ENCODE results near the gene DGCR8. TPM values are rescaled to one million over a fixed set of nuclear protein-coding genes. Genes with fewer than 3 reads are reported as not detected.

The DGCR8 gene
- total RNA-seq, 2 experiments from 2014 or later = 17.8 to 18.5 TPM

DNA sequence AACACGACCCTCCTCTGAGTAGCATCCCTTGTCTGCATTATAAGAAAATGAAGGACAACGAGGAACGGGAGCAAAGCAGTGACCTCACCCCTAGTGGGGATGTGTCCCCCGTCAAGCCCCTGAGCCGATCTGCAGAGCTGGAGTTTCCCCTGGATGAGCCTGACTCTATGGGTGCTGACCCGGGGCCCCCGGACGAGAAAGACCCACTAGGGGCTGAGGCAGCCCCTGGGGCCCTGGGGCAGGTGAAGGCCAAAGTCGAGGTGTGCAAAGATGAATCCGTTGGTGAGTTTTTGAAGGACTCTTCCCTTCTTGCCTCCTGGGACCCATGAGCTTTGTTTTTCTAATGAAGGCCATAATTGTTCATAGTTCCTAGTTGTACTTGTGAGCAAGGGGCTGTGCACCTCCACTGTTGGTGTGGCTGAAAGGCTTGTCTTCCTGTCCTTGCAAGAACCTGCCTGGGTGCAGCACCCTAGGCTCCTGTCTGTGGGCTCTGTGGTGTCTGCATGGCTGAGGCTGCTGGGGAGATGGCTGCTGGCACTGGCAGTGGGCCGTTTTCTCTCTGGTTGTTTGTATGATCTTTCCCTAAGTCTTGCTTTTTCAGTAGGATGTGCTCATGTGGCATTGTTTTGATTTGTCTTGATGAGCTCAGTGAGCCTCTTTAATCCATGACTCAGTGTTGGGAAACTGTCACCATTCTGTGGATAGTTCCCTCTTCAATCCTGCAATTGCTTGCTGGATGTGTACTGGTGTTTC is 10.1 kb downstream of the DGCR8 start:
- TF ChIP-seq, protein P1, sequence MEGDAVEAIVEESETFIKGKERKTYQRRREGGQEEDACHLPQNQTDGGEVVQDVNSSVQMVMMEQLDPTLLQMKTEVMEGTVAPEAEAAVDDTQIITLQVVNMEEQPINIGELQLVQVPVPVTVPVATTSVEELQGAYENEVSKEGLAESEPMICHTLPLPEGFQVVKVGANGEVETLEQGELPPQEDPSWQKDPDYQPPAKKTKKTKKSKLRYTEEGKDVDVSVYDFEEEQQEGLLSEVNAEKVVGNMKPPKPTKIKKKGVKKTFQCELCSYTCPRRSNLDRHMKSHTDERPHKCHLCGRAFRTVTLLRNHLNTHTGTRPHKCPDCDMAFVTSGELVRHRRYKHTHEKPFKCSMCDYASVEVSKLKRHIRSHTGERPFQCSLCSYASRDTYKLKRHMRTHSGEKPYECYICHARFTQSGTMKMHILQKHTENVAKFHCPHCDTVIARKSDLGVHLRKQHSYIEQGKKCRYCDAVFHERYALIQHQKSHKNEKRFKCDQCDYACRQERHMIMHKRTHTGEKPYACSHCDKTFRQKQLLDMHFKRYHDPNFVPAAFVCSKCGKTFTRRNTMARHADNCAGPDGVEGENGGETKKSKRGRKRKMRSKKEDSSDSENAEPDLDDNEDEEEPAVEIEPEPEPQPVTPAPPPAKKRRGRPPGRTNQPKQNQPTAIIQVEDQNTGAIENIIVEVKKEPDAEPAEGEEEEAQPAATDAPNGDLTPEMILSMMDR (IDR thresholded peaks at IDR 0.05) = no peak
- Histone ChIP-seq H3K27me3 (ENCODE audit: control insufficient read depth in 1 of 2, insufficient read depth in 2 of 2, low read length in 2 of 2) (no peaks in the 10 kb centered on the region), H3K9me3 (ENCODE audit: control insufficient read depth in 1 of 2, insufficient read depth in 1 of 2, low read length in 2 of 2) (no peaks in the 10 kb centered on the region), H3K4me1 (ENCODE audit: insufficient read depth, low read length) (peaks cover 30% of the 10 kb centered on the region), H3K36me3 (ENCODE audit: insufficient read depth, low read length) (peaks cover 94% of the 10 kb centered on the region), H3K27ac (ENCODE audit: low read depth in 1 of 2, low read length in 2 of 2) (no peak overlapping the region), H3K4me3 (ENCODE audit: low read length) (no peak overlapping the region)
- CTCF ChIA-PET = no interaction called here
- ATAC-seq (ENCODE audit: poor library complexity) = no peak
- POLR2A ChIA-PET = interaction anchor here (0.9 kb wide), 1 partner anchor 18 kb away, joined by 3 read pairs; no protein-coding TSS in a partner anchor
- DNase-seq = peak in 1 of 14 experiments; percentile 17
- peaks cover 15% of the 10 kb centered on the region for H3K4me1 Mint-ChIP-seq (ENCODE audit: low read depth)
- peak overlapping the region; percentile 64 for H3K27ac Mint-ChIP-seq
- no peaks in the 10 kb centered on the region for H3K27me3 Mint-ChIP-seq
- no peaks in the 10 kb centered on the region for H3K9me3 Mint-ChIP-seq
- no peak overlapping the region for H3K4me3 Mint-ChIP-seq
- intact Hi-C loops (cut with DNase I, micrococcal nuclease) = no loop called here
- peaks cover 96% of the 10 kb centered on the region for H3K36me3 Mint-ChIP-seq (ENCODE audit: low read depth)

DNA sequence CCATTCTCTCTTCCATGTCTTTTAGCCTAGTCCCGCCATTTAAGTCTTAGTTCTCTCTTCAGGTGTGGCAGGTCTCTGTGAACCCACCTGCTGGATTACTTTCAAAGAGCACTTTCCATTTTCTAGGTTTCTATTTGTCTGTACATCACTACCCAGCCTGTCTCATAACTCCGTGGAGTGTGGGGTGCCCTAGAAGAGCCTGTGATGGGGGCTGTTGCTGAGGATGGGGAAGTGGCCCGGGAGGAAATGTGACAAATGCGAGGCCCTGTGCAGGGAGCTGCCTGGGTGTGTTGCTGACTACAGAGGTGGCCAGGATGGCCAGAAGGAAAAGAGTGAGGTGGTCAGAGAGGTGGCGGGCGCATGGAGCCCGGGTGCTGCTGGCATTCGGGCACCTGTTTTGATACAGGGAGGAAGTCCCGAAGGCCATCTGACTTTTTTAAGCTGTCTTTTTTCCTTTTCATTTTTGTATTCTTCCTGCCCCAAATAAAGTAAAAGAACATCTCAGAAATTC is 10.7 kb downstream of the DGCR8 start:
- Mint-ChIP-seq H3K4me1 (ENCODE audit: low read depth) (peaks cover 15% of the 10 kb centered on the region), H3K27ac (peak overlapping the region; percentile 64), H3K9me3 (no peaks in the 10 kb centered on the region), H3K27me3 (no peaks in the 10 kb centered on the region), H3K4me3 (no peak overlapping the region), H3K36me3 (ENCODE audit: low read depth) (peaks cover 96% of the 10 kb centered on the region)
- Histone ChIP-seq H3K4me1 (ENCODE audit: insufficient read depth, low read length) (peaks cover 30% of the 10 kb centered on the region), H3K4me3 (ENCODE audit: low read length) (no peak overlapping the region), H3K27ac (ENCODE audit: low read depth in 1 of 2, low read length in 2 of 2) (no peak overlapping the region), H3K9me3 (ENCODE audit: control insufficient read depth in 1 of 2, insufficient read depth in 1 of 2, low read length in 2 of 2) (no peaks in the 10 kb centered on the region), H3K27me3 (ENCODE audit: control insufficient read depth in 1 of 2, insufficient read depth in 2 of 2, low read length in 2 of 2) (no peaks in the 10 kb centered on the region), H3K36me3 (ENCODE audit: insufficient read depth, low read length) (peaks cover 93% of the 10 kb centered on the region)
- ATAC-seq (ENCODE audit: poor library complexity) (no peak), DNase-seq (peak in 1 of 14 experiments; percentile 15)
- CTCF ChIA-PET = no interaction called here
- POLR2A ChIA-PET = no interaction called here
- TF ChIP-seq, protein P1 (IDR thresholded peaks at IDR 0.05) = no peak
- intact Hi-C loops (cut with DNase I, micrococcal nuclease) = no loop called here

DNA sequence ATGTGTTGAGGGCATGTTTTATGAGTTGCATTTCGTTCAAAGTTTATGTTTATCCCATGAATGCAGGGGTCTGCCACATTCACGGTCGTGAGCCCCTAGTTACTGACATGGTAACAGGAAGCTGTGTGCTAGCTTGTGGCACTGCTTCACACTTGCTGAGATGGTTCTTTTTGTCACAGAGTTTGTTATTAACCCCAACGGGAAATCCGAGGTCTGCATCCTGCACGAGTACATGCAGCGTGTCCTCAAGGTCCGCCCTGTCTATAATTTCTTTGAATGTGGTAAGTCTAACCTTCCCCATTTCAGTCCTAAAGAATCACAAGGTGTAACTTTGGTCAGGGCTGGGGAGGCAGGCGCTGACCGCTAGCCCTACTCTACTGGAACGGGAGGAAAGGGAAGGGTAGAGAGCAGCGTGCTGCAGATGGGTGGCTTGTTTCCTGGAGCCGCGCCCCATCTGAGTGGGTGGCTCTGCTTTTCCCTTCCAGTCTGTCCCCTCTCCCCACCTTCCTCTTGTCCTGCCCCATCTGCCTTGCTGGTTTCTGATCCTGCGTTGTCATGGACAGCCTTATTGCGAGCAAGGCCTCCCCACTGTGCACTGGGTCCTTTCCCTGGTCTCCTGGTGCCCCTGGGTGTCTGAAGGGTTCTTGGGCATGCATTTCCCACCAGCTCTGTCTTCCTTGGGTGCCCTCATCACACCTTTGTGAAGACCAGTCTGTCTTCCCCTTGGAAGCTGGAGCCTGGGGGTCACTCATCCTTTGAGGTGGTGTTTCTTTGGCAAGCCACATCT is 11.8 kb downstream of the DGCR8 start:
- ChIA-PET POLR2A (no interaction called here), CTCF (no interaction called here)
- Histone ChIP-seq H3K4me3 (ENCODE audit: low read length) (peak overlapping the region; percentile 4), H3K36me3 (ENCODE audit: insufficient read depth, low read length) (peaks cover 89% of the 10 kb centered on the region), H3K27ac (ENCODE audit: low read depth in 1 of 2, low read length in 2 of 2) (peak overlapping the region in 1 of 2 donors; percentile 9), H3K27me3 (ENCODE audit: control insufficient read depth in 1 of 2, insufficient read depth in 2 of 2, low read length in 2 of 2) (no peaks in the 10 kb centered on the region), H3K4me1 (ENCODE audit: insufficient read depth, low read length) (peaks cover 30% of the 10 kb centered on the region), H3K9me3 (ENCODE audit: control insufficient read depth in 1 of 2, insufficient read depth in 1 of 2, low read length in 2 of 2) (peaks cover 0 to 4% of the 10 kb centered on the region in 2 experiments)
- Mint-ChIP-seq H3K27ac (peak overlapping the region; percentile 53), H3K9me3 (peaks cover under 1% of the 10 kb centered on the region), H3K4me3 (peak overlapping the region; percentile 7), H3K4me1 (ENCODE audit: low read depth) (peaks cover 15% of the 10 kb centered on the region), H3K36me3 (ENCODE audit: low read depth) (peaks cover 96% of the 10 kb centered on the region), H3K27me3 (no peaks in the 10 kb centered on the region)
- intact Hi-C loops (cut with DNase I, micrococcal nuclease) = no loop called here
- peak in 1 of 14 experiments; percentile 61 for DNase-seq
- TF ChIP-seq, protein P1 (IDR thresholded peaks at IDR 0.05) = no peak
- no peak for ATAC-seq (ENCODE audit: poor library complexity)

Data from CD4-positive, alpha-beta T cell (primary cell).